Measurements from ENCODE around the gene CDYL2. TPM values are rescaled to one million over a fixed set of nuclear protein-coding genes. Genes with fewer than 3 reads are reported as not detected.

The CDYL2 gene
- total and polyA plus RNA-seq, 11 donors: 0.80 to 8.6 (median 3.5) TPM

DNA sequence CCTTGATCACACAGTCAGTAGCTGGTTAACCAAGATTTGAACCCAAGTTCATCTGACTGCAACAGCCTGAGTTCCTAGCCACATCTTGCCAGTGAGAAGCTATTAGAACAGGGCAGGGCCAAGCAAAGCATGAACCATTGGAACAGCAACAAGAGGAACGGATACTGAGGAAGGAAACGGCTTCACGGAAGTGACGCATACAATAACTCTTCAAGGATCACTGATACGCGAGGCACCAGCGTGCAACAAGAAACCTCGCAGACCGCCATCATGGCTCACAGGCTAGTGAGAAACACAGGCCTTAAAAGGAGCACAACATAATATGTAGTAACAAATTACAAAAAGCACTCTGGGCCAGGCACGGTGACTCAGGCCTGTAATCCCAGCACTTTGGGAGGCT lies 114.9 kb downstream of the CDYL2 start:
- DNase-seq (no peak), ATAC-seq (no peak)
- Histone ChIP-seq H3K36me3 (no peaks in the 10 kb centered on the region), H3K9me3 (peaks cover 0 to under 1% (median 0%) of the 10 kb centered on the region in 12 donors), H3K27me3 (no peaks in the 10 kb centered on the region), H3K4me3 (no peak overlapping the region), H3K27ac (no peak overlapping the region), H3K4me1 (no peaks in the 10 kb centered on the region)
- TF ChIP-seq, protein P1, sequence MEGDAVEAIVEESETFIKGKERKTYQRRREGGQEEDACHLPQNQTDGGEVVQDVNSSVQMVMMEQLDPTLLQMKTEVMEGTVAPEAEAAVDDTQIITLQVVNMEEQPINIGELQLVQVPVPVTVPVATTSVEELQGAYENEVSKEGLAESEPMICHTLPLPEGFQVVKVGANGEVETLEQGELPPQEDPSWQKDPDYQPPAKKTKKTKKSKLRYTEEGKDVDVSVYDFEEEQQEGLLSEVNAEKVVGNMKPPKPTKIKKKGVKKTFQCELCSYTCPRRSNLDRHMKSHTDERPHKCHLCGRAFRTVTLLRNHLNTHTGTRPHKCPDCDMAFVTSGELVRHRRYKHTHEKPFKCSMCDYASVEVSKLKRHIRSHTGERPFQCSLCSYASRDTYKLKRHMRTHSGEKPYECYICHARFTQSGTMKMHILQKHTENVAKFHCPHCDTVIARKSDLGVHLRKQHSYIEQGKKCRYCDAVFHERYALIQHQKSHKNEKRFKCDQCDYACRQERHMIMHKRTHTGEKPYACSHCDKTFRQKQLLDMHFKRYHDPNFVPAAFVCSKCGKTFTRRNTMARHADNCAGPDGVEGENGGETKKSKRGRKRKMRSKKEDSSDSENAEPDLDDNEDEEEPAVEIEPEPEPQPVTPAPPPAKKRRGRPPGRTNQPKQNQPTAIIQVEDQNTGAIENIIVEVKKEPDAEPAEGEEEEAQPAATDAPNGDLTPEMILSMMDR (IDR thresholded peaks at IDR 0.05): no peak
- TF ChIP-seq POLR2A (IDR thresholded peaks at IDR 0.05): no peak
- 66 to 78% (median 77%) methylated on average over 10 of the region's 10 CpGs for WGBS, 4 donors
- intact Hi-C loops (cut with DNase I): no loop called here

DNA sequence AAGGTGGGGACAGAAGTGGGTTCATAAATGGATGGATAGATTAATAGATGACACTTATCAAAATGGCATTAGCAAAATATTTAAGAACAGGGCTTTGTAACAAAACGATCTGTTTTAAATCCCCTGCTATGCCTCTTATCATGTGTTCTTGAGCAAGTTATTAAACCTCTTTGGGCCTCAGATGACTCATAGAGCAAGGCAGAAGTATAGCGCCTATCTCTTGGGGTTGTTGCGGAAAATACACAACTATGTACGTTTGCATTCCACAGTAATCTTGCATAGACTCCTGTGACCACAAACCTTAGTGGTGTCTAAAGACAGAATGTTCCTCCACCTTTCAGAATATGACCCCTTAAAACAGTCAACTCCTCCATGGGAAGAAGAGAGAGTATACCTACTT lies 116.8 kb downstream of the CDYL2 start:
- no peak for ATAC-seq
- DNase-seq: no peak
- WGBS, 4 donors: 81 to 86% (median 85%) methylated on average over 4 of the region's 4 CpGs

DNA sequence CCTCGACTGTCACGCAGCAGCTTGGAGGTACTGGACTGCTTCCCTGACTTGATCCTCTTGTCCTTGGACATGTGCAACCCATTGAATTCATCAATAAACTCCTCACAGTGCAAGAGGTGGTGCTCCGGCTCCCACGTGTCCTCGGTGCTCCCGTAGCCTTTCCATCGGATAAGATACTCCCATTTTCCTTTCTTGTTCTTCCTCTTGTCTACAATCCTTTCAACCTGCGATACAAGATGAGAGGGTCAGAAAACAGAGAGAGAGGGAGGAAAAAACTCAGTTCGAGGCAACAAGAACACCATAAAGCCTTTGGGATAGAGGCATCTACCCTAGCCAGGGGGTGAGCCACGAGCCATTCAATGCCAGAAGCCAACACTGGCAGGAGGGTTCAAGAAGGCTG lies 119.5 kb downstream of the CDYL2 start:
- TF ChIP-seq, protein P1 (IDR thresholded peaks at IDR 0.05): no peak
- TF ChIP-seq POLR2A (IDR thresholded peaks at IDR 0.05): no peak
- no peaks in the 10 kb centered on the region for H3K27me3 ChIP-seq
- DNase-seq (no peak), ATAC-seq (no peak)
- H3K4me3 ChIP-seq: no peak overlapping the region
- no peaks in the 10 kb centered on the region for H3K9me3 ChIP-seq
- 79 to 88% (median 84%) methylated on average over 10 of the region's 10 CpGs for WGBS, 4 donors
- intact Hi-C loops (cut with DNase I): no loop called here
- H3K27ac ChIP-seq: no peak overlapping the region
- no peaks in the 10 kb centered on the region for H3K4me1 ChIP-seq
- H3K36me3 ChIP-seq: peaks cover 0 to 6% (median 0%) of the 10 kb centered on the region in 9 donors

More for the DNA sequence above, 116.8 kb downstream of the CDYL2 start:
- H3K36me3 ChIP-seq: peaks cover 0 to 6% (median 0%) of the 10 kb centered on the region in 9 donors
- H3K27me3 ChIP-seq: no peaks in the 10 kb centered on the region
- TF ChIP-seq, protein P1 (IDR thresholded peaks at IDR 0.05): no peak
- no peak for TF ChIP-seq POLR2A (IDR thresholded peaks at IDR 0.05)
- no peak overlapping the region for H3K27ac ChIP-seq
- H3K4me3 ChIP-seq: no peak overlapping the region
- H3K9me3 ChIP-seq: no peaks in the 10 kb centered on the region
- intact Hi-C loops (cut with DNase I): no loop called here
- H3K4me1 ChIP-seq: no peaks in the 10 kb centered on the region

DNA sequence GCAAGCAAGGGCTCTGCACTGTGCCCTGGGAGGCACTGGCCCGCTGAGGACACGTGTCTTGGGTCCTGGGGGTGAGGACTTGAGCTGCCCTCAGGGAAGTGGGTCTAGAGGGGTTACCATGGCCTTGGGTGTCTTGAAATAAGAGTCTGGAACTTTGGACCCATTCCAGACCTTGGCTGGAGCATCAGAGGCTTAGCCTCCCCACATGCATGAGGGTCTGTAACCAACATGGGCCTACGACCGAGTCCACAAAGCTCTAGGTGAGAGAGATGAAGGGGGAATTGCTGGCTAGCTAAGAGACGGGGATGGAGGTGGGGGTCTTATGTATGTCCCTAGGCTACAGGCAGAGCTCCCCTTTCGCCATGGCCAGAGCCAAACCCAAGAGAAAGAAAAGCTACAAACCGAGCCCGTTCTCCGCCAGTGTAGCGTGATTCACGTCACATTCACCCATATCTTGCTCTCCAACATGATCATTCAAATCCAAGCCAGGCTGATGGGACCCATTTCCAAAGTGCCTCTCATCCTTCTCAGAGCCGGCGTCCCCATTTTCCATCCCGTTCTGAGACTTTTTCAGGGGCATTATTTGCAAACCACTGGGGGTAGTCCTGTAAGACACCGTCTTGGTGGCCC lies 120.1 kb downstream of the CDYL2 start:
- H3K36me3 ChIP-seq: peaks cover 0 to 6% (median 0%) of the 10 kb centered on the region in 9 donors
- peaks cover 0 to 2% (median 0%) of the 10 kb centered on the region in 12 donors for H3K9me3 ChIP-seq
- H3K4me3 ChIP-seq: no peak overlapping the region
- 94 to 95% (median 95%) methylated on average over 15 of the region's 15 CpGs for WGBS, 4 donors
- H3K27me3 ChIP-seq: no peaks in the 10 kb centered on the region
- DNase-seq: no peak
- H3K27ac ChIP-seq: no peak overlapping the region
- no peak for ATAC-seq
- no peak for TF ChIP-seq POLR2A (IDR thresholded peaks at IDR 0.05)
- TF ChIP-seq, protein P1 (IDR thresholded peaks at IDR 0.05): no peak
- intact Hi-C loops (cut with DNase I): no loop called here
- H3K4me1 ChIP-seq: no peaks in the 10 kb centered on the region
